OCI-LY1 (cell line): ENCODE results near the gene CDCA3.

Source experiments
- CTCF ChIP-seq: fragments of 200-600 bp; sonication (generic), shearing (Covaris generic); IDR thresholded peaks from 2 replicates; pipeline ENCODE4 v1.5.1; 2017; ENCODE audit warnings: mild to moderate bottlenecking, antibody characterized with exemption, low read length, moderate library complexity, mixed read lengths
- EZH2 ChIP-seq: fragments of 200-600 bp; sonication (generic), shearing (Covaris generic); IDR thresholded peaks from 2 replicates; pipeline ENCODE4 v1.8.0; 2017; ENCODE audit warnings: borderline replicate concordance, mixed run types, mild to moderate bottlenecking, antibody characterized with exemption, low read length, moderate library complexity, mixed read lengths

GRCh38 chr12:6899427-6899826, 48.3 kb upstream of the CDCA3 start:
- TF ChIP-seq CTCF (no peak), EZH2 (no peak)
